Colon (tissue), 2 donors: ENCODE results near the gene NTRK3.

ENCODE experiments used
- FAIRE-seq: peaks from 2 replicates; lab custom pipeline; 2012; peaks lifted over from hg19 to GRCh38; lab: Jason Lieb, UNC
- donor health status: control.
- donor health status: control.

NTRK3 gene

GRCh38 chr15:87985451-87985850 is 271.1 kb downstream of the NTRK3 start:
- no peak for FAIRE-seq

DNA sequence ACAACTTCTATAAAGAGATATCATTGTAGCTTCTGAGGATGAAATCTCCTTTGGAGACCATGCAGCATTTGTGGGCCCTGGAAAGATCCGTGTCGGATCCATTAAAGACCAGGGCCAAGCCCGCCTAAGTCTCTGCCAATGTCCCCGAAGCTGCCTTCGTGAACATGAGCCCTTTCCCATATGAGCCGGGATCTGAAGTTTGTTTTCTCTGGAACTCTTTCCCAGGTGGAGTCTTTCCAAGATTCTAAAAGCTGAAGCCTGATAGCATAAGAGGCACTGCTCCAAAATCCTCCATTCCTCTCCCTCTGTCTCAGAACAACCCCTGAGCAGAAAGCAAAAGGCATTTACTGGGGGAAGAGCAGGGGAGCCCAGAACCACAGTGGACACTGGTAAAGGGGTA is 274.6 kb downstream of the NTRK3 start:
- no peak for FAIRE-seq

DNA sequence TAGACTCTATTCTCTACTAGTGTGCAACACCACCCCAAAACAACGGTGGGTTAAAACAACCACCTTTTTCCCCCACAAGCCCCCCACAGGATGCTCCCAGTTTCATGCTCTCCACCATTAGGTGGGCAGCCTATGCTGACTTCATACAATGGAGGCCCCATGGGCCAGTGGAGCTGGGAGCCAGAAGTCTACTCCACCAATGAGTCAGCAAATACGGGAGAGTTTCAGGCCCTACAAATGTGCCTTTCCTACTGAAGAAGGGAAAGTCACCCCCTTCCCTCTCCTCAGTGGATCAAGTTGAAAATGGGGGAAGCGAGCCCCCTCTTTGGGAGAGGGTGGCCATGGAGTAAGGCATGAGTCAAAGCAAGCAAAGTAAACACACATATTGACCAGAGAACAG is 278.6 kb downstream of the NTRK3 start:
- no peak for FAIRE-seq

- no peak for FAIRE-seq
Measured at GRCh38 chr15:87976552-87976951, 280.0 kb downstream of the NTRK3 start.

DNA sequence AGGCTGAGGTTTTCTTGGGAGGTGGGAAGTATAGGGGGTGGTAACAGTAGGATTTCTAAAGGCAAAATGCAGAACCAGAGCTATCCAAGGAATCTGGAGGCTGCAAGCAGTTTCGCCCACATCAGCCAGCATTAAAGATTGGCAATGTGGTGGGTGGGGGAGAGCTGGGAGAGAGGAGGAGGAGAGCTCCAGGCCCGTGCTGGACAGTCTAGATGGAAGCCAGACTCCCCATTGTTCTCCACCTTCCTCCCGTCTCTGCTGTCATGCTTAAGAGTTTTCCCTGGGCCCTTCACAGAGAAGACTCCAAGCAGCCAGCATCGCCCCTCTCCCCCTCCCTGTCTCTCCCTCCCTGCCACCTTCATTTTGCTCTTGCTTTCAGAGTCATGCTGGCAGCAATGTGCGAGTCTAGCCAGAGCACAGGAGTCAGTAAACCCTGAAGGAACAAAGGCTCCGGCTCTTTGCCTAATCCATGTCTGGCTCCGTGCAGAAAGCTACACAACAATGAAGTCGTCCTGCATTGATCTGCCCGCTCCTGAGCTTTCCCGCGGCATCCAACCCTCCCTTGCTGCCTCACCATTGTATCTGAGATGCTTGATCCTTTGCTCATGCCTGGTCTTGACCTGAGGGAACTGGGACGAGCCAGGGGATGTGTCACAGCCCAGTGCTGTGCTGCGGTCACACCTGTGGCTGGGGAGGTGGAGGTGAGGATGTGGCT is 282.9 kb downstream of the NTRK3 start:
- no peak for FAIRE-seq

DNA sequence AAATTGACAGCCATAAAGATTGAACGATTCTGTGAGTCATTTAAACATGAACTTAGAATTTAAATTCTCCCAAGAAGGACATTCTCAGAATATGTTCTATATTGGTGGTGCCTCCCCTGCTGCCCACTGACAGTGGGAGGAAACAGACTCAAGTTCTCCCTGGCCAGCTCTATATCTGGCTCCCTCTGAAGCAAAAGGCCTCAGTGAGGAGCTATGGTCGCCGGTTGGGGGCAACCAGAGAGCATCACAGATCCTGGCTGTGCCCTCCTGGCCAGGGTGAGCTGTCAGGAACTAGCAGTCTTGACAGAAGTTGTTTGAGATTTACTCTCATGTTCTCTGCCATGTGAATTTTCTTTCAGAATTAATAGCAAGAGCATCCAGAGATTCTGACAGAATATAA is 285.5 kb downstream of the NTRK3 start:
- no peak for FAIRE-seq

DNA sequence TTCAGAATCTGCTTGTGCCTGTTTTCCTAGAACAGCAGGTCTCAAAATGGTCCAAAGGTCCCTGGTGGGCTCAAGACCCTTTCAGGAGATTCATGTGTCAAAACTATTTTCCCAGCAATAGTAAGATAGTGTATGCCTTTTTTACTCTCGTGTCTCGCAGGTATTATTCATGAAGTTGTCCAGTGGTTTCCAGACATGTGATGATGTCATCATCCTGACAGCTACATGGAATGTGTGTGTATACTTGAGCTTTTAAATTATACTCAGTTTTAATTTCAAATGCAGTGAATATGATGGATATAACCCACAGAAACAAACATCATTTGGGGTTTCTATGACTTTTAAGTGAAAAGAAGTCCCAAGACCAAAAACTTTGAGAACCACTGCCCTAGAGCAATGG is 288.6 kb downstream of the NTRK3 start:
- no peak for FAIRE-seq

GRCh38 chr15:87965304-87965703 is 291.2 kb downstream of the NTRK3 start:
- FAIRE-seq, result no peak

GRCh38 chr15:87962428-87962827 is 294.1 kb downstream of the NTRK3 start:
- no peak for FAIRE-seq

DNA sequence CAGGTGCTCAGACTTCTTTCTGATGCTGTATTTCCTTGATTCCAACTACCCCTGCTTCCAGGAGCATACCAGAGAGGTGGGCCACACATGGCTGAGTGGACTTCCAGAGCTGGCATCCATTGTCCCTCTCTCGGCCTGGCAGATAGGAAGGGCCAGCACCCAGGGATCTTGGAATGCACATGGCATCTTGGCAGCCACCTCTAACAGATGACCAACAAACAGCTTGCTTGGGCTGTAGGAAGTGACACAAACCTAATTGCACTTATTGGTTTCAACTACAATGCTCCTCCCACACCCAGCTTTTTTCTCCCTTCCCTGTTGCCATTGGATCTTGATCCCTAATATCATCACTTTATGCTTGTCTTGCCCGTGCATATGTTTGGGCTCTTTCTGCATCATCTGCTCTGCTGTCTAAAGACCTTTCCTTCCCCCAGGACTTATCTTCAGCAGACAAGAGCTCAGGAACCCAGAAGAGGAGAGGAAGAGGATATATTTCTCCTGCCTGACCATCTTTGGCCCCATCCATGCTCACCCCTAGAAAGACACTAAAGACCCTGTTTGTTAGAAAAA is 294.6 kb downstream of the NTRK3 start:
- no peak for FAIRE-seq

DNA sequence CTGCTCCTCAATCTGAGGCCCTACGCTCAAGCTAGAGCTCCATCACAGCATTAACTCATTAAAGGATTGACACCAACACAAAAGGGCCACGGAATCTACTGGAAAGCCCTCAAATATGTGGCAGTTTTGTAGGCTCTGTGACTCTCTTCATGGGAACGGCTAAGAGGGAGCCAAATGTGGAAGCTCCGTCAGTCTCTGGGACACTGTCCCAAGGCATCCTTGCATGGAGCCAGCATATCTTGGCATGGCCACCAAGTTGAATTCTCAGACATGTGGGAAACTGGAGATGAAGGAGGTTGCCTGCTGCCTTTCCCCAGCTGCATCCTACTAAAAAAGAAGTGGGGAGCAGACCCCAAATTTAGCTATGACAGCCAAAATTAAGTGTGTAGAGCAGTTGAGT is 296.9 kb downstream of the NTRK3 start:
- no peak for FAIRE-seq

- no peak for FAIRE-seq
Measured at GRCh38 chr15:87959080-87959479, 297.5 kb downstream of the NTRK3 start.

GRCh38 chr15:87955284-87955909 is 301.1 kb downstream of the NTRK3 start:
- FAIRE-seq, result no peak

GRCh38 chr15:87954793-87955192 is 301.7 kb downstream of the NTRK3 start:
- no peak for FAIRE-seq

DNA sequence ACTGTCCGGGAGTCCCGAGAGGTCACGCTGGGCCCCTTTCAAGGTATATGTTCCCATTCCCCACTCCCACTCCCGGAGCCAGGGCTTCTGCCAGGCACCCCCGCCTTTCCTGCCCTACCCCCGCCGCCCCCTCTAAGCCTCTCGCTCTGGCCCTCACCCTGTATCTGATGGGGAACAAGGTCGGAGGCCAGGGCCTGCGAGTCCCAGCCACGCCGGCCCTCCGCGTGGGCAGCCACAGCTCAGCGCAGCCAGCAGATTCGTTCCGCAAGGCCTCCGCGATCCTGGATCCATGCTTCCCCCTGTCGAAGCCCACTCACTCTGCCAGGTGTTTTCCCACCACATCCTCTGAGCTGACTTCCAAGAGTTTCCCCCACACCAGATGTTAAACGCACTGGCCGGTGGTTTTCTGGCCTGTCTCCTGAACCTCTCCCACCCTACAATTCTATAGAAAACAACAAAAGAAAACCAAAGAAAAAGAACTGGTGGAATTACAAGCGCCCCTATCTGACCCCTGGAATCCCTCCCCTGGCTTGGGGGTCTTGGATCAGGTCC is 303.7 kb downstream of the NTRK3 start:
- no peak for FAIRE-seq

GRCh38 chr15:87949575-87950223 is 306.8 kb downstream of the NTRK3 start:
- no peak for FAIRE-seq

DNA sequence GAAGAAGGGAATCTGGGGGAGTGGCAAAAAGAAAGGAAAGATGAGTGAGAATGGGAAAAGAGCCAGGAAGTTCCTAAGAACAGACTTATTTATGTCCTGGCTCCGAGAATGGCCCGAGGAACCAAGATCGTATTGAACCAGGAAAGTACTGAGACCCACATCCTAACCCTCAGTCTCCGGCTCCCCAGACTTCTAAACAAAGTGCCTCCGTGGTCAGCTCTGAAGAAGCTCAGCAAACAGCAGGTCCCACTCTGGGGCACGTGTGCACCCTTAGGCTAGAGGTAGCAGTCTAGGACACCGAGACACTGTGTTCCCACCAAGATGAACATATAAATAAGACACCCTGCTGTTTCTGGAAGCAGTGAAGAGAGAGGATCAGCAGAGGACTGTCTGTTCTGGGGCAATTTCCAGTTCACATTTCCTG is 307.4 kb downstream of the NTRK3 start:
- FAIRE-seq, result no peak

GRCh38 chr15:87947560-87947959 is 309.0 kb downstream of the NTRK3 start:
- no peak for FAIRE-seq

- no peak for FAIRE-seq
Measured at GRCh38 chr15:87945246-87945645, 311.3 kb downstream of the NTRK3 start.

DNA sequence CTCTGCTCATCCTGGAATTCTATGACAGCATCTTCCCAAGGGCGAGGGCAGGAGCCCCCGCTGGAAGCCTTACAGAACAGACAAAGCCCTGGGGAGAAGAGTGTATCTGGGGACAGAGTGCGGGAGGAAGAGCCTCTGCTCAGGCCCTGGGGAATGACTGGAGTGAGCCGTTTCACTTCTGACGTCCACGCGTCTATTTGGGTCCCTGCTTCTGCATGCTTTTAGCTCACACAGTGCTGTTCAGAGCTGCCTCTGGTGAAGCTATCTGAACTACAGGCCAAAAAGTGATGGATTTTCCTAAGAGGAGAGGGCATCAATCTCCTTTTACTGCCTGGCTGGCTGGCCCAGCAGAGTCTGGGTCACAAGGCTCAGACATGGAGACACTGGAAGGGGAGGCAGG is 311.8 kb downstream of the NTRK3 start:
- no peak for FAIRE-seq

- FAIRE-seq, result no peak
Measured at GRCh38 chr15:87944050-87944449, 312.5 kb downstream of the NTRK3 start.

GRCh38 chr15:87943626-87944025 is 312.9 kb downstream of the NTRK3 start:
- no peak for FAIRE-seq

- no peak for FAIRE-seq
Measured at GRCh38 chr15:87942316-87942715, 314.2 kb downstream of the NTRK3 start.
